B cell (primary cell): ENCODE measurements around the gene SNRK.

Source experiments
- EZH2 ChIP-seq: IDR thresholded peaks from 2 replicates; pipeline ENCODE4 v1.6.1; 2012; ENCODE audit warnings: borderline replicate concordance, low read depth, mild to moderate bottlenecking, moderate library complexity, low read length; ENCODE audit not compliant: insufficient read depth, poor library complexity, severe bottlenecking
- TF ChIP-seq, protein P1 (sequence below): fragments of 200-600 bp; IDR thresholded peaks from one replicate; pipeline ENCODE4 v1.8.0; 2022; ENCODE audit warnings: antibody characterized with exemption, mild to moderate bottlenecking

DNA sequence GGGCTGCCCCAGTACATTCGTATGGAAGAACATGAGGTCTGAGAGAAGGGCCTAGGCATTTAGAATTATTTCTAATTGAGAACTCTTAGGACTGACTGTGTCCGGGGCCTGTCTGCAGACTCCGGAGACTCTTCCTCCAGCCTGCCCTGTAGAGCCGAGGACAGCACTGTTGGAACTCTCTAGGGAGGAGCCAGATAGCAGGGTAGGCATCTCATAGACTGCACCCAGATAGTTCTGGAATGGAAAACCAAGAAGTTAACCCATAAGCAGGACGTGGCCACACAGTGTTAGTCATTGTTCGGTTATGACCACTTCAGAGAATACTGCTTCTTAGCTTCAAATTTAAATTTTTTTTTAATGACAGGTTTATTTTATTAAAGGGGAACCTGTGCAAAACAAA is 59.5 kb downstream of the SNRK start:
- TF ChIP-seq, protein P1, sequence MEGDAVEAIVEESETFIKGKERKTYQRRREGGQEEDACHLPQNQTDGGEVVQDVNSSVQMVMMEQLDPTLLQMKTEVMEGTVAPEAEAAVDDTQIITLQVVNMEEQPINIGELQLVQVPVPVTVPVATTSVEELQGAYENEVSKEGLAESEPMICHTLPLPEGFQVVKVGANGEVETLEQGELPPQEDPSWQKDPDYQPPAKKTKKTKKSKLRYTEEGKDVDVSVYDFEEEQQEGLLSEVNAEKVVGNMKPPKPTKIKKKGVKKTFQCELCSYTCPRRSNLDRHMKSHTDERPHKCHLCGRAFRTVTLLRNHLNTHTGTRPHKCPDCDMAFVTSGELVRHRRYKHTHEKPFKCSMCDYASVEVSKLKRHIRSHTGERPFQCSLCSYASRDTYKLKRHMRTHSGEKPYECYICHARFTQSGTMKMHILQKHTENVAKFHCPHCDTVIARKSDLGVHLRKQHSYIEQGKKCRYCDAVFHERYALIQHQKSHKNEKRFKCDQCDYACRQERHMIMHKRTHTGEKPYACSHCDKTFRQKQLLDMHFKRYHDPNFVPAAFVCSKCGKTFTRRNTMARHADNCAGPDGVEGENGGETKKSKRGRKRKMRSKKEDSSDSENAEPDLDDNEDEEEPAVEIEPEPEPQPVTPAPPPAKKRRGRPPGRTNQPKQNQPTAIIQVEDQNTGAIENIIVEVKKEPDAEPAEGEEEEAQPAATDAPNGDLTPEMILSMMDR, result no peak
- TF ChIP-seq EZH2, result no peak
